Measurements from ENCODE around the gene KCMF1. TPM values are rescaled to one million over a fixed set of nuclear protein-coding genes. Genes with fewer than 3 reads are reported as not detected.
A peak's percentile ranks its signal among the peaks of the same experiment; 100 is the strongest.

KCMF1 gene
- polyA plus RNA-seq, 1 of the 3 experiments (the other 2 are of a cell fraction), result 37.0 TPM

DNA sequence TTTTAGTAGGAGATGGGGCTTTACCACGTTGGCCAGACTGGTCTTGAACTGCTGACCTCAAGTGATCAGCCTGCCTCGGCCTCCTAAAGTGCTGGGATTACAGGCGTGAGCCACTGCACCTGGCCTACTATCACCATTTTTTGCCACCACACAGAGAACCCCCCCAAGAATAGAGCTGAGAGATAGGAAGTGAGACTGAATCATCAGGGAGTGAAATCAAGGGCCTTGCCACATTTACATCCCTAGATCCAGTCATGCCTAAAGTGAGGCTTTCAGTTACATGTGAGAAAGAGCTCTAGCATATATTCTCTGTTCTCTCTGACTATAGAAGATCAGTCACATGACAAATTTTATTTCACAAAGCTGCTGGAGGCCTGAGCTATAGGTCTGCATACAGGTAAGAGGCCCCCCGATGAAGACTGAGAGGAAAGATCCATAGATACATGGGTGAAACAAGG, 28.0 kb upstream of the KCMF1 start:
- no peaks in the 10 kb centered on the region for H3K9me2 ChIP-seq
- H3K36me3 ChIP-seq (replicated peaks in 1 of 2; ENCODE audit: control insufficient read depth in 1 of 2, insufficient read depth in 2 of 2, low read length in 1 of 2), result no peaks in the 10 kb centered on the region
- 0 out of 2 replicates have a peak overlapping the region, but pooled peaks have one; percentile 23 for H3K4me2 ChIP-seq
- H3K27me3 ChIP-seq (ENCODE audit: insufficient read depth), result no peaks in the 10 kb centered on the region
- H2AFZ ChIP-seq (ENCODE audit: low read depth), result no peak overlapping the region
- no peaks in the 10 kb centered on the region for H3K9me3 ChIP-seq
- TF ChIP-seq, protein P1, sequence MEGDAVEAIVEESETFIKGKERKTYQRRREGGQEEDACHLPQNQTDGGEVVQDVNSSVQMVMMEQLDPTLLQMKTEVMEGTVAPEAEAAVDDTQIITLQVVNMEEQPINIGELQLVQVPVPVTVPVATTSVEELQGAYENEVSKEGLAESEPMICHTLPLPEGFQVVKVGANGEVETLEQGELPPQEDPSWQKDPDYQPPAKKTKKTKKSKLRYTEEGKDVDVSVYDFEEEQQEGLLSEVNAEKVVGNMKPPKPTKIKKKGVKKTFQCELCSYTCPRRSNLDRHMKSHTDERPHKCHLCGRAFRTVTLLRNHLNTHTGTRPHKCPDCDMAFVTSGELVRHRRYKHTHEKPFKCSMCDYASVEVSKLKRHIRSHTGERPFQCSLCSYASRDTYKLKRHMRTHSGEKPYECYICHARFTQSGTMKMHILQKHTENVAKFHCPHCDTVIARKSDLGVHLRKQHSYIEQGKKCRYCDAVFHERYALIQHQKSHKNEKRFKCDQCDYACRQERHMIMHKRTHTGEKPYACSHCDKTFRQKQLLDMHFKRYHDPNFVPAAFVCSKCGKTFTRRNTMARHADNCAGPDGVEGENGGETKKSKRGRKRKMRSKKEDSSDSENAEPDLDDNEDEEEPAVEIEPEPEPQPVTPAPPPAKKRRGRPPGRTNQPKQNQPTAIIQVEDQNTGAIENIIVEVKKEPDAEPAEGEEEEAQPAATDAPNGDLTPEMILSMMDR (IDR thresholded peaks at IDR 0.05), result no peak
- TF ChIP-seq TAF1 (IDR thresholded peaks at IDR 0.05; ENCODE audit: borderline replicate concordance, low read depth, low read length) (no peak), GATA2 (CRISPR knock-in tag; IDR thresholded peaks at IDR 0.05) (no peak), NFIC (IDR thresholded peaks at IDR 0.05; ENCODE audit: borderline replicate concordance) (no peak), FOXM1 (IDR thresholded peaks at IDR 0.05; ENCODE audit: low read depth) (no peak), RXRA (IDR thresholded peaks at IDR 0.05; ENCODE audit: borderline replicate concordance, low read depth) (no peak), FOXJ3 (CRISPR knock-in tag; IDR thresholded peaks at IDR 0.05) (no peak), RFX5 (IDR thresholded peaks at IDR 0.05; ENCODE audit: low read length) (no peak), EZH2phosphoT487 (IDR thresholded peaks at IDR 0.05; ENCODE audit: borderline replicate concordance, low read depth) (no peak), TEAD4 (IDR thresholded peaks at IDR 0.05; ENCODE audit: borderline replicate concordance, insufficient read depth) (no peak), FOSL2 (IDR thresholded peaks at IDR 0.05; ENCODE audit: borderline replicate concordance, low read depth) (no peak), MXI1 (IDR thresholded peaks at IDR 0.05; ENCODE audit: low read depth, low read length) (no peak)
- TF ChIP-seq, protein P2, sequence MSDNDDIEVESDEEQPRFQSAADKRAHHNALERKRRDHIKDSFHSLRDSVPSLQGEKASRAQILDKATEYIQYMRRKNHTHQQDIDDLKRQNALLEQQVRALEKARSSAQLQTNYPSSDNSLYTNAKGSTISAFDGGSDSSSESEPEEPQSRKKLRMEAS (IDR thresholded peaks at IDR 0.05; ENCODE audit: low read depth), result no peak
- TF ChIP-seq, protein P3, sequence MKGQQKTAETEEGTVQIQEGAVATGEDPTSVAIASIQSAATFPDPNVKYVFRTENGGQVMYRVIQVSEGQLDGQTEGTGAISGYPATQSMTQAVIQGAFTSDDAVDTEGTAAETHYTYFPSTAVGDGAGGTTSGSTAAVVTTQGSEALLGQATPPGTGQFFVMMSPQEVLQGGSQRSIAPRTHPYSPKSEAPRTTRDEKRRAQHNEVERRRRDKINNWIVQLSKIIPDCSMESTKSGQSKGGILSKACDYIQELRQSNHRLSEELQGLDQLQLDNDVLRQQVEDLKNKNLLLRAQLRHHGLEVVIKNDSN (IDR thresholded peaks at IDR 0.05; ENCODE audit: borderline replicate concordance, low read depth), result no peak
- TF ChIP-seq, protein P4, sequence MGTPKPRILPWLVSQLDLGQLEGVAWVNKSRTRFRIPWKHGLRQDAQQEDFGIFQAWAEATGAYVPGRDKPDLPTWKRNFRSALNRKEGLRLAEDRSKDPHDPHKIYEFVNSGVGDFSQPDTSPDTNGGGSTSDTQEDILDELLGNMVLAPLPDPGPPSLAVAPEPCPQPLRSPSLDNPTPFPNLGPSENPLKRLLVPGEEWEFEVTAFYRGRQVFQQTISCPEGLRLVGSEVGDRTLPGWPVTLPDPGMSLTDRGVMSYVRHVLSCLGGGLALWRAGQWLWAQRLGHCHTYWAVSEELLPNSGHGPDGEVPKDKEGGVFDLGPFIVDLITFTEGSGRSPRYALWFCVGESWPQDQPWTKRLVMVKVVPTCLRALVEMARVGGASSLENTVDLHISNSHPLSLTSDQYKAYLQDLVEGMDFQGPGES (IDR thresholded peaks at IDR 0.05; ENCODE audit: low read depth, low read length), result no peak
- no peaks in the 10 kb centered on the region for H3K79me2 ChIP-seq (ENCODE audit: insufficient read depth)
- no peak overlapping the region for H3K4me3 ChIP-seq (ENCODE audit: low read depth in 2 of 2, low read length in 1 of 2)
- H3K9ac ChIP-seq, result 0 out of 2 replicates have a peak overlapping the region, but pooled peaks have one; percentile 31
- no peaks in the 10 kb centered on the region for H4K20me1 ChIP-seq (ENCODE audit: insufficient read depth)
- POLR2A ChIA-PET, result no interaction called here
- 88% methylated on average over 4 of the region's 4 CpGs for WGBS (ENCODE audit: low lambda C conversion rate)
- peaks cover 0 to 9% of the 10 kb centered on the region in 2 experiments; a peak in 1 of 4 replicates for H3K4me1 ChIP-seq (ENCODE audit: control insufficient read depth in 1 of 2, insufficient read depth in 2 of 2, low read depth in 1 of 2, low read length in 1 of 2)
- CTCF ChIA-PET, result interaction anchor here (0.7 to 9.0 kb wide), 5 partner anchors 17 to 356 kb away, joined by 3 to 78 read pairs (median 3); no protein-coding TSS in a partner anchor
- DNase-seq, result no peak
- H3F3A ChIP-seq (replicated peaks; ENCODE audit: insufficient read depth), result peaks cover 7% of the 10 kb centered on the region
- no peak overlapping the region for H3K27ac ChIP-seq (ENCODE audit: low read depth in 2 of 2, low read length in 1 of 2)
